HEK293T (cell line): Measurements from ENCODE around the gene DOCK3.

Experiments
- CTCF ChIA-PET: fragments of 350-600 bp; formaldehyde crosslinking; extraction: SDS; loops from one replicate; lab custom pipeline; 2021; ENCODE audit warnings: antibody characterized with exemption, inconsistent platforms; lab: Yijun Ruan, JAX
- POLR2A ChIA-PET: fragments of 350-600 bp; formaldehyde crosslinking; extraction: SDS; loops from one replicate; lab custom pipeline; 2020; ENCODE audit warnings: antibody characterized with exemption, inconsistent platforms; lab: Yijun Ruan, JAX
- DNase-seq: peaks from one replicate; pipeline ENCODE4 v3.0.0; 2012; ENCODE audit warnings: mixed read lengths; ENCODE audit errors: extremely low spot score
- ARNT ChIP-seq: fragments of 450-650 bp; IDR thresholded peaks from 2 replicates; pipeline ENCODE4 v1.6.1; 2017; ENCODE audit warnings: mild to moderate bottlenecking
- BHLHE40 ChIP-seq: fragments of 450-650 bp; IDR thresholded peaks from 2 replicates; pipeline ENCODE4 v1.6.1; 2016; ENCODE audit warnings: mild to moderate bottlenecking, moderate library complexity, borderline replicate concordance
- CTBP1 ChIP-seq: fragments of 450-650 bp; IDR thresholded peaks from 2 replicates; pipeline ENCODE4 v1.6.1; 2016; ENCODE audit warnings: borderline replicate concordance
- ELF4 ChIP-seq: fragments of 450-650 bp; IDR thresholded peaks from 2 replicates; pipeline ENCODE4 v1.6.1; 2017; ENCODE audit warnings: antibody characterized with exemption
- FOXA1 ChIP-seq: fragments of 450-650 bp; IDR thresholded peaks from 2 replicates; pipeline ENCODE4 v1.6.1; 2016; ENCODE audit warnings: mild to moderate bottlenecking
- FOXK2 ChIP-seq: fragments of 450-650 bp; IDR thresholded peaks from 2 replicates; pipeline ENCODE4 v1.6.1; 2016; ENCODE audit warnings: mild to moderate bottlenecking
- FOXM1 ChIP-seq: fragments of 450-650 bp; IDR thresholded peaks from 2 replicates; pipeline ENCODE4 v1.6.1; 2017; ENCODE audit warnings: mild to moderate bottlenecking, borderline replicate concordance
- HDGF ChIP-seq: fragments of 450-650 bp; IDR thresholded peaks from 2 replicates; pipeline ENCODE4 v1.6.1; 2017; ENCODE audit warnings: antibody characterized with exemption, borderline replicate concordance
- L3MBTL2 ChIP-seq: fragments of 450-650 bp; conservative IDR thresholded peaks from 2 replicates; pipeline ENCODE4 v1.6.1; 2016; ENCODE audit warnings: mild to moderate bottlenecking
- LEF1 ChIP-seq: fragments of 450-650 bp; IDR thresholded peaks from 2 replicates; pipeline ENCODE4 v1.6.1; 2017; ENCODE audit warnings: mild to moderate bottlenecking, borderline replicate concordance
- NFRKB ChIP-seq: fragments of 450-650 bp; IDR thresholded peaks from 2 replicates; pipeline ENCODE4 v1.6.1; 2016; ENCODE audit warnings: mild to moderate bottlenecking, moderate library complexity
- SP1 ChIP-seq: fragments of 450-650 bp; IDR thresholded peaks from 2 replicates; pipeline ENCODE4 v1.6.1; 2017
- SUZ12 ChIP-seq: fragments of 450-650 bp; IDR thresholded peaks from 2 replicates; pipeline ENCODE4 v1.6.1; 2016; ENCODE audit warnings: mild to moderate bottlenecking
- TARDBP ChIP-seq: fragments of 450-650 bp; IDR thresholded peaks from 2 replicates; pipeline ENCODE4 v1.6.1; 2016
- ZNF384 ChIP-seq: fragments of 450-650 bp; IDR thresholded peaks from 2 replicates; pipeline ENCODE4 v1.6.1; 2016
- TF ChIP-seq, protein P1 (sequence below): fragments of 450-650 bp; IDR thresholded peaks from 2 replicates; pipeline ENCODE4 v1.6.1; 2016

Gene DOCK3

DNA sequence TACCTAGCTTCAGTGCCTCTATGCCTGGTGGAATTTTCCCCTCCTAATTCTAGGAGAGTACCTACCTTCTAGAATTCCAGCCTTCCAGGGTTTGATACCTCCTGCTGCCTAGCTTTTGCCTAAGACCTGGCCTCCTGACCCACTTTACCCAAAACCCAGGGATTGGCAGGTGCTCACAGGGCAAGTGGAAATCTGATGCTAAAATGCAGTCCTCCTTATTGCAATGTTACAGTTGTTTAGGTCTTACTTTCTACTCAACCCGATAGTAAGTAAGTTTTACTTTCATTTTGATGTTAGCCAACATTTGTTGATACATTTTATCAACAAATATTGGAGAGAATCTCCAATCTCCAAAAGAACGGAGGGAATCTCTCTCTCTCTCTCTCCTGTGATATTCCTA is 275.9 kb downstream of the DOCK3 start:
- no peak for DNase-seq
- ChIA-PET POLR2A (no interaction called here), CTCF (no interaction called here)

GRCh38 chr3:50953825-50954414 is 279.2 kb downstream of the DOCK3 start:
- no peak for DNase-seq
- TF ChIP-seq ARNT (no peak), BHLHE40 (no peak), ZNF384 (no peak), L3MBTL2 (no peak), SUZ12 (no peak), FOXK2 (no peak), TARDBP (no peak), HDGF (no peak), LEF1 (no peak), CTBP1 (no peak), ELF4 (no peak), FOXM1 (no peak), NFRKB (no peak), FOXA1 (no peak), SP1 (no peak)
- TF ChIP-seq, protein P1, sequence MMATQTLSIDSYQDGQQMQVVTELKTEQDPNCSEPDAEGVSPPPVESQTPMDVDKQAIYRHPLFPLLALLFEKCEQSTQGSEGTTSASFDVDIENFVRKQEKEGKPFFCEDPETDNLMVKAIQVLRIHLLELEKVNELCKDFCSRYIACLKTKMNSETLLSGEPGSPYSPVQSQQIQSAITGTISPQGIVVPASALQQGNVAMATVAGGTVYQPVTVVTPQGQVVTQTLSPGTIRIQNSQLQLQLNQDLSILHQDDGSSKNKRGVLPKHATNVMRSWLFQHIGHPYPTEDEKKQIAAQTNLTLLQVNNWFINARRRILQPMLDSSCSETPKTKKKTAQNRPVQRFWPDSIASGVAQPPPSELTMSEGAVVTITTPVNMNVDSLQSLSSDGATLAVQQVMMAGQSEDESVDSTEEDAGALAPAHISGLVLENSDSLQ = no peak
- ChIA-PET POLR2A (no interaction called here), CTCF (no interaction called here)

More for the DNA sequence above, 275.9 kb downstream of the DOCK3 start:
- TF ChIP-seq HDGF (no peak), ARNT (no peak), SP1 (no peak), L3MBTL2 (no peak), FOXK2 (no peak), FOXM1 (no peak), ZNF384 (no peak), NFRKB (no peak), CTBP1 (no peak), SUZ12 (no peak), ELF4 (no peak), TARDBP (no peak), BHLHE40 (no peak), FOXA1 (no peak), LEF1 (no peak)
- TF ChIP-seq, protein P1 = no peak

GRCh38 chr3:50961386-50961785 is 286.7 kb downstream of the DOCK3 start:
- CTCF ChIA-PET = no interaction called here
- POLR2A ChIA-PET = no interaction called here
- TF ChIP-seq ARNT = no peak
- no peak for DNase-seq

GRCh38 chr3:50971487-50971924 is 296.8 kb downstream of the DOCK3 start:
- ChIA-PET CTCF (interaction anchor here (0.6 to 1.0 kb wide), 6 partner anchors 8 to 401 kb away, joined by 3 to 4 read pairs (median 3); no protein-coding TSS in a partner anchor), POLR2A (interaction anchor here (1.0 kb wide), 1 partner anchor 295 kb away, joined by 3 read pairs; no protein-coding TSS in a partner anchor)
- TF ChIP-seq SP1 = no peak
- TF ChIP-seq, protein P1 = no peak
- no peak for TF ChIP-seq ZNF384
- no peak for TF ChIP-seq L3MBTL2
- TF ChIP-seq BHLHE40 = no peak
- TF ChIP-seq CTBP1 = no peak
- no peak for TF ChIP-seq LEF1
- no peak for TF ChIP-seq FOXM1
- TF ChIP-seq FOXA1 = no peak
- TF ChIP-seq ELF4 = no peak
- no peak for TF ChIP-seq TARDBP
- TF ChIP-seq HDGF = no peak
- TF ChIP-seq SUZ12 = no peak
- no peak for TF ChIP-seq NFRKB
- no peak for TF ChIP-seq ARNT
- TF ChIP-seq FOXK2 = no peak
- peak; percentile 64 for DNase-seq

DNA sequence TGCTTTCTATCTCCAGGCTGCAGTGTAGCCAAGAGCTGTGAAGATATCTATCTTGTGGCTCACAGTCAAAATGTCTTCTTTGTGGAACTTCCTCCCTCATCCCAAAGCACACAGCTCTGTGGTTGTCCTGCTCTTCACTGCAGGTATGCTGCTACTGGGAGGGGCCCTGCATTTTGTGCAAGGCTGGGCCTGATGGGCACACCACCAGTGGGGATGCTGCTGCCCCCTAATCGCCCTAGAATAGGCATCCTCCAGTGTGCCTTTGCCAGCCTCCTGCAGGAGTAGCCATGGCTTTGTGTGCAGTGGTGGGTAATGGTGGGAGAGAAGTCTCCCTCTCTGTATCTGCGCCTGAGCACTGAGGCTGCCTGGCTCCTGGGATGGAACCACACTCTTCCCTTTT is 297.3 kb downstream of the DOCK3 start:
- DNase-seq = no peak
- POLR2A ChIA-PET = interaction anchor here (0.6 to 1.0 kb wide), 2 partner anchors 171 to 295 kb away, joined by 3 read pairs; no protein-coding TSS in a partner anchor
- no peak for TF ChIP-seq BHLHE40
- TF ChIP-seq FOXA1 = no peak
- TF ChIP-seq ELF4 = no peak
- no peak for TF ChIP-seq FOXM1
- no peak for TF ChIP-seq TARDBP
- TF ChIP-seq NFRKB = no peak
- no peak for TF ChIP-seq ARNT
- no peak for TF ChIP-seq LEF1
- TF ChIP-seq HDGF = no peak
- no peak for TF ChIP-seq SP1
- no peak for TF ChIP-seq SUZ12
- TF ChIP-seq FOXK2 = no peak
- no peak for TF ChIP-seq L3MBTL2
- no peak for TF ChIP-seq ZNF384
- no peak for TF ChIP-seq CTBP1
- TF ChIP-seq, protein P1 = no peak
- CTCF ChIA-PET = interaction anchor here (0.6 to 1.0 kb wide), 6 partner anchors 8 to 400 kb away, joined by 3 to 4 read pairs (median 3); no protein-coding TSS in a partner anchor
